Measurements from ENCODE around the gene RDH11. TPM values are rescaled to one million over a fixed set of nuclear protein-coding genes. Genes with fewer than 3 reads are reported as not detected.
"Not testable (repeated sequence)": the region's sequence is repeated elsewhere in the genome, so short reads cannot be mapped to it uniquely, and the experiment has no call there.

RDH11 gene
- total RNA-seq, 2 donors from 2014 or later, result 43.2 to 51.6 TPM

- H3K9me3 ChIP-seq, result no peaks in the 10 kb centered on the region
These were observed 31.8 kb upstream of the RDH11 start for GRCh38 chr14:67727361-67727760.

GRCh38 chr14:67725171-67725570, 29.6 kb upstream of the RDH11 start:
- Histone ChIP-seq H3K4me3 (no peak overlapping the region), H3K27ac (no peak overlapping the region), H3K9me3 (no peaks in the 10 kb centered on the region), H3K36me3 (no peaks in the 10 kb centered on the region), H3K4me1 (ENCODE audit: control insufficient read depth in 1 of 2, low read depth in 2 of 2) (peaks cover 0 to 12% of the 10 kb centered on the region in 2 donors), H3K27me3 (replicated peaks; ENCODE audit: insufficient read depth) (no peaks in the 10 kb centered on the region)
- ATAC-seq (ENCODE audit: insufficient number of reproducible peaks, low FRiP score, low read depth) (no peak), DNase-seq (ENCODE audit: low spot score) (no peak)
- TF ChIP-seq, protein P1, sequence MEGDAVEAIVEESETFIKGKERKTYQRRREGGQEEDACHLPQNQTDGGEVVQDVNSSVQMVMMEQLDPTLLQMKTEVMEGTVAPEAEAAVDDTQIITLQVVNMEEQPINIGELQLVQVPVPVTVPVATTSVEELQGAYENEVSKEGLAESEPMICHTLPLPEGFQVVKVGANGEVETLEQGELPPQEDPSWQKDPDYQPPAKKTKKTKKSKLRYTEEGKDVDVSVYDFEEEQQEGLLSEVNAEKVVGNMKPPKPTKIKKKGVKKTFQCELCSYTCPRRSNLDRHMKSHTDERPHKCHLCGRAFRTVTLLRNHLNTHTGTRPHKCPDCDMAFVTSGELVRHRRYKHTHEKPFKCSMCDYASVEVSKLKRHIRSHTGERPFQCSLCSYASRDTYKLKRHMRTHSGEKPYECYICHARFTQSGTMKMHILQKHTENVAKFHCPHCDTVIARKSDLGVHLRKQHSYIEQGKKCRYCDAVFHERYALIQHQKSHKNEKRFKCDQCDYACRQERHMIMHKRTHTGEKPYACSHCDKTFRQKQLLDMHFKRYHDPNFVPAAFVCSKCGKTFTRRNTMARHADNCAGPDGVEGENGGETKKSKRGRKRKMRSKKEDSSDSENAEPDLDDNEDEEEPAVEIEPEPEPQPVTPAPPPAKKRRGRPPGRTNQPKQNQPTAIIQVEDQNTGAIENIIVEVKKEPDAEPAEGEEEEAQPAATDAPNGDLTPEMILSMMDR (IDR thresholded peaks at IDR 0.05), result no peak

More at GRCh38 chr14:67727361-67727760, 31.8 kb upstream of the RDH11 start:
- Histone ChIP-seq H3K4me1 (ENCODE audit: control insufficient read depth in 1 of 2, low read depth in 2 of 2) (peaks cover 0 to 5% of the 10 kb centered on the region in 2 donors), H3K27ac (no peak overlapping the region), H3K36me3 (no peaks in the 10 kb centered on the region), H3K4me3 (no peak overlapping the region), H3K27me3 (replicated peaks; ENCODE audit: insufficient read depth) (no peaks in the 10 kb centered on the region)
- ATAC-seq (ENCODE audit: insufficient number of reproducible peaks, low FRiP score, low read depth) (no peak), DNase-seq (ENCODE audit: low spot score) (no peak)
- TF ChIP-seq, protein P1 (IDR thresholded peaks at IDR 0.05), result no peak

GRCh38 chr14:67722293-67722692, 26.7 kb upstream of the RDH11 start:
- H3K36me3 ChIP-seq, result no peaks in the 10 kb centered on the region
- peak; percentile 43 for ATAC-seq (ENCODE audit: insufficient number of reproducible peaks, low FRiP score, low read depth)
- DNase-seq (ENCODE audit: low spot score), result no peak
- H3K27me3 ChIP-seq (replicated peaks; ENCODE audit: insufficient read depth), result no peaks in the 10 kb centered on the region
- TF ChIP-seq, protein P1 (IDR thresholded peaks at IDR 0.05), result no peak
- H3K4me3 ChIP-seq, result peak overlapping the region; percentile 12
- H3K27ac ChIP-seq, result no peak overlapping the region
- H3K9me3 ChIP-seq, result no peaks in the 10 kb centered on the region
- peaks cover 0 to 12% of the 10 kb centered on the region in 2 donors for H3K4me1 ChIP-seq (ENCODE audit: control insufficient read depth in 1 of 2, low read depth in 2 of 2)

DNA sequence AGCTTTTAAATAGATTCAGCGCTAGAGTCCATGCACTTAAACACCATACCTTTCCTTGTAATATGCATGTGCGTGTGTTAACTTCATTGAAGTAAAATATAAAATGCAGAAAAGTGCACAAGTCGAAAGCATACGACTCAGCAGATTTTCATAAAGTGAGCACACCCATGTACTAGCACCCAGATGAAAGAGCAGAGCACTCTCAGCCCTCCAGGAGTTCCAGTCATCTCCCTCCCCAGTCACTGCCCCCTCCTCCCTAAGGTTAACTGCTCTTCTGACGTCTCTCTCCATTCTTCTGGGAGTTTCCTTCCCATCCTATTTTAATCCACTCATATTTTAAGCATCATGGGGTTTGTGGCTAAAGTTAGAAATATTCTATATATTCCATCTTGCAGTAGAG, 26.3 kb upstream of the RDH11 start:
- no peaks in the 10 kb centered on the region for H3K9me3 ChIP-seq
- no peaks in the 10 kb centered on the region for H3K27me3 ChIP-seq (replicated peaks; ENCODE audit: insufficient read depth)
- DNase-seq (ENCODE audit: low spot score) (no peak), ATAC-seq (ENCODE audit: insufficient number of reproducible peaks, low FRiP score, low read depth) (no peak)
- TF ChIP-seq, protein P1 (IDR thresholded peaks at IDR 0.05), result no peak
- peaks cover 0 to 12% of the 10 kb centered on the region in 2 donors for H3K4me1 ChIP-seq (ENCODE audit: control insufficient read depth in 1 of 2, low read depth in 2 of 2)
- H3K36me3 ChIP-seq, result no peaks in the 10 kb centered on the region
- H3K4me3 ChIP-seq, result no peak overlapping the region
- H3K27ac ChIP-seq, result no peak overlapping the region

DNA sequence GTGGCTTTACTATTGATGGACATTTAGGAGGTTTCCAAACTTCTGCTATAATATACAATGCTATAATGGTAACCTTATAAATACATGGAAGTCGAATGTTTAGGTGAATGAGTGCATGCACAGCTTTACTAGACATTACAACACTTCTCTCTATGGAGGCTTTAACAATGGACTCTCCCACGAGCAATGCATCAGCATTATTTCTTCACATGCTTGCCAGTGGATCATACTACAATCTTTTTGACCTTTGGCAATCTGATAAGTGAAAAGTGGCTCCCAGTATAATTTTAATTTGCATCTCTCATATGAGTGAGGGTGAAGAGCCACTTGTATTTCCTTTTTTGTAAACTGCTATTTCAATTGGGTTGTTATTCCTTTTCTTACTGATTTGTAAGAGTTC, 24.3 kb upstream of the RDH11 start:
- ATAC-seq (ENCODE audit: insufficient number of reproducible peaks, low FRiP score, low read depth) (no peak), DNase-seq (ENCODE audit: low spot score) (no peak)
- Histone ChIP-seq H3K27ac (no peak overlapping the region), H3K9me3 (no peaks in the 10 kb centered on the region), H3K4me1 (ENCODE audit: control insufficient read depth in 1 of 2, low read depth in 2 of 2) (peaks cover 0 to 12% of the 10 kb centered on the region in 2 donors), H3K27me3 (replicated peaks; ENCODE audit: insufficient read depth) (no peaks in the 10 kb centered on the region), H3K4me3 (no peak overlapping the region), H3K36me3 (no peaks in the 10 kb centered on the region)
- TF ChIP-seq, protein P1 (IDR thresholded peaks at IDR 0.05), result no peak

DNA sequence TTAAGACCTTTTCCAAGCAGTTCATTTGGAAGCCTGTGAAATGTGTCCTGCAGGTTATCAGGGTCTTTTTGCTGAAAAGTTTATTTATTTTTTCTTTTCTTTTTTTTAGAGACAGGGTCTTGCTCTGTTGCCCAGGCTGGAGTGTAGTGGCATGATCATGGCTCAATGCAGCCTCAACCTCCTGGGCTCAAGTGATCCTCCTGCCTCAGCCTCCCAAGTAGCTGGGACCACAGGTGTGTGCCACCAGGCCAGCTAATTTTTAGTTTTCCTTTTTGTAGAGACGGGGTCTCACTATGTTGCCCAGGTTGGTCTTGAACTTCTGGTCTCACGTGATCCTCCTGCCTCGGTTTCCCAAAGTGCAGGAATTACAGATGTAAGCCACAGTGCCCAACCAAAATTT, 23.8 kb upstream of the RDH11 start:
- DNase-seq (ENCODE audit: low spot score); H3K9me3 ChIP-seq; H3K27me3 ChIP-seq (replicated peaks; ENCODE audit: insufficient read depth); H3K36me3 ChIP-seq; H3K4me3 ChIP-seq; ATAC-seq (ENCODE audit: insufficient number of reproducible peaks, low FRiP score, low read depth); H3K27ac ChIP-seq: not testable (repeated sequence)
- peaks cover 0 to 12% of the 10 kb centered on the region in 2 donors for H3K4me1 ChIP-seq (ENCODE audit: control insufficient read depth in 1 of 2, low read depth in 2 of 2)
